SK-N-SH (cell line): ENCODE measurements around the gene PCF11.

Experiments
- CTCF ChIP-seq: fragments of 200-600 bp; sonication (generic); IDR thresholded peaks from 2 replicates; pipeline ENCODE4 v1.6.1; 2017; ENCODE audit warnings: antibody characterized with exemption, mild to moderate bottlenecking, moderate library complexity
- EP300 ChIP-seq, 2 experiments: IDR thresholded peaks; 2 replicates each; pipeline versions ENCODE4 v1.4.0 to v1.6.1; 2012; ENCODE audit warnings: borderline replicate concordance in 1 of 2, low read depth in 1 of 2, low read length in 1 of 2
- MAX ChIP-seq: IDR thresholded peaks from 2 replicates; pipeline ENCODE4 v1.4.0; 2012; ENCODE audit warnings: low read depth
- MEF2A ChIP-seq: IDR thresholded peaks from 2 replicates; pipeline ENCODE4 v1.4.0; 2012; ENCODE audit warnings: low read depth, borderline replicate concordance
- MXI1 ChIP-seq: IDR thresholded peaks from 2 replicates; pipeline ENCODE4 v1.6.1; 2012; ENCODE audit warnings: mild to moderate bottlenecking, low read depth, low read length, improper control_type of control experiment
- RAD21 ChIP-seq: IDR thresholded peaks from 2 replicates; pipeline ENCODE4 v1.6.1; 2012; ENCODE audit warnings: mild to moderate bottlenecking, low read length
- RCOR1 ChIP-seq: fragments of 150-350 bp; IDR thresholded peaks from 2 replicates; pipeline ENCODE4 v1.6.1; 2017; ENCODE audit warnings: antibody characterized with exemption, low read length
- REST ChIP-seq: IDR thresholded peaks from 2 replicates; pipeline ENCODE4 v1.6.1; 2012; ENCODE audit warnings: mild to moderate bottlenecking, low read depth, low read length, moderate library complexity
- SIN3A ChIP-seq: IDR thresholded peaks from 2 replicates; pipeline ENCODE4 v1.6.1; 2012; ENCODE audit warnings: low read depth, mild to moderate bottlenecking, low read length, moderate library complexity, borderline replicate concordance
- TAF1 ChIP-seq: IDR thresholded peaks from 2 replicates; pipeline ENCODE4 v1.6.1; 2012; ENCODE audit warnings: low read depth, mild to moderate bottlenecking, low read length, moderate library complexity, borderline replicate concordance
- TEAD4 ChIP-seq: IDR thresholded peaks from 2 replicates; pipeline ENCODE4 v1.4.0; 2012; ENCODE audit warnings: mild to moderate bottlenecking, borderline replicate concordance; ENCODE audit not compliant: insufficient read depth
- ZBTB33 ChIP-seq: IDR thresholded peaks from 2 replicates; pipeline ENCODE4 v1.4.0; 2012; ENCODE audit warnings: low read depth, borderline replicate concordance

- no peak for TF ChIP-seq TEAD4
- TF ChIP-seq EP300 (IDR thresholded peaks at IDR 0.05; ENCODE audit: borderline replicate concordance in 1 of 2, low read depth in 1 of 2, low read length in 1 of 2), result no peak
- TF ChIP-seq CTCF, result no peak
- TF ChIP-seq TAF1, result no peak
- TF ChIP-seq RCOR1, result no peak
- no peak for TF ChIP-seq MEF2A
- no peak for TF ChIP-seq MAX
- TF ChIP-seq REST, result no peak
- TF ChIP-seq RAD21, result no peak
- TF ChIP-seq ZBTB33, result no peak
- TF ChIP-seq SIN3A, result no peak
- TF ChIP-seq MXI1, result no peak
Measured at GRCh38 chr11:83139310-83139709, 17.6 kb upstream of the PCF11 start.
